Panc1 (cell line): ENCODE results near the gene OPA1.

Experiments
- CTCF ChIP-seq: fragments of 450-650 bp; IDR thresholded peaks from 2 replicates; pipeline ENCODE4 v1.5.1; 2017; ENCODE audit warnings: mild to moderate bottlenecking
- POLR2AphosphoS5 ChIP-seq: IDR thresholded peaks from 2 replicates; pipeline ENCODE4 v1.6.1; 2012; ENCODE audit warnings: mild to moderate bottlenecking, low read depth, low read length, moderate library complexity
- REST ChIP-seq, 2 experiments: IDR thresholded peaks; 2 replicates each; pipeline ENCODE4 v1.6.1; 2011 to 2012; ENCODE audit warnings: low read depth in 2 of 2, control low read depth in 1 of 2, low read length in 1 of 2, mild to moderate bottlenecking in 1 of 2, moderate library complexity in 1 of 2; ENCODE audit not compliant: insufficient read depth in 1 of 2

- TF ChIP-seq REST (IDR thresholded peaks at IDR 0.05; ENCODE audit: insufficient read depth in 1 of 2, low read depth in 2 of 2, low read length in 1 of 2) (no peak), CTCF (no peak), POLR2AphosphoS5 (no peak)
Measured at GRCh38 chr3:193599393-193599792, 6.4 kb downstream of the OPA1 start.
